CD1c-positive myeloid dendritic cell (primary cell): Measurements from ENCODE around the gene TOGARAM2.

Experiments
- DNase-seq: peaks from one replicate; pipeline ENCODE4 v3.0.0-alpha.2; 2016; ENCODE audit errors: extremely low spot score

Gene TOGARAM2

GRCh38 chr2:28997847-28998735, 17.0 kb downstream of the TOGARAM2 start:
- DNase-seq: no peak

- DNase-seq: peak; percentile 90
Observed at GRCh38 chr2:29000481-29000880, 19.4 kb downstream of the TOGARAM2 start.

- no peak for DNase-seq
Observed at GRCh38 chr2:29000956-29001355, 19.9 kb downstream of the TOGARAM2 start.

- DNase-seq: no peak
Observed at GRCh38 chr2:29001806-29002205, 20.7 kb downstream of the TOGARAM2 start.

GRCh38 chr2:29004755-29005154, 23.7 kb downstream of the TOGARAM2 start:
- no peak for DNase-seq

GRCh38 chr2:29005331-29005730, 24.2 kb downstream of the TOGARAM2 start:
- no peak for DNase-seq

DNA sequence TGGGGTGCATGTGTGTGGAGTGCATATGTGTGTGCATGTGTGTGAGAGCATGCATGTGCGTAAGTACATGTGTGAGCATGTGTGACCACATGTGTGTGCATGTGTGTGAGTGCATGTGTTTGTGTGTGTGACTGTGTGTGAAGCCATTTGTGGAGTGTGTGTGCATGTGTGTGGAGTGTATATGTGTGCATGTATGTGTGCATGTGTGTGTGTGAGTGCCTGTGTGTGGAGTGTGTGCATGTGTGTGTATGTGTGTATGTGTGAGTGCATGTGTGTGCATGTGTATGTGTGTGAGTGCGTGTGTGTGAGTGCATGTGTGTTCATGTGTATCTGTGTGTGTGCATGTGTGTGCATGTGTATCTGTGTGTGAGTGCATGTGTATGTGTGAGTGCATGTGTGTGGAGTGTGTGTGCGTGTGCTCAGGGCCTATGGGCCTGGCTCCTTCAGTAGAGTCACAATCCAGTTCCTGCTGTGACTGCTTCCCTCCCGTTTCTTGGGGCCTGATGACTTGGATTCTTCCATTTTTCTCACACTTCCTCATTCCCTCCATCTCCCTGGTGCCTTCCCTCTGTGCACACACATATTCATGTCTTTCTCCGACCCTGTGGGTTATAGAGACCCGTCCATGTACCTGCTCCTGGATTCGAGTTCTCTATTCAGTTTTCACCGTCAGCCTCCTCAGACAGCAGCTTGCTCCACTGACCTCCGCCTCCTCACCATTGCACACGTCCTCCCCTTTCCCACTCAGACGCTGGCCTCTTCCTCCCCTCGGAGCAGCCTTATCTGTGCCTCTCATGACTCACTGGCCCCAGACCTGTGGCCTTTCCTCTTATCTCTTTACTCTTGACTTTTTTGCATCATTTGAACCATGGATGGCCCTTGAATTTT, 25.2 kb downstream of the TOGARAM2 start:
- peak; percentile 49 for DNase-seq

GRCh38 chr2:29006980-29007301, 25.8 kb downstream of the TOGARAM2 start:
- DNase-seq: no peak

GRCh38 chr2:29009270-29009669, 28.2 kb downstream of the TOGARAM2 start:
- DNase-seq: no peak

DNA sequence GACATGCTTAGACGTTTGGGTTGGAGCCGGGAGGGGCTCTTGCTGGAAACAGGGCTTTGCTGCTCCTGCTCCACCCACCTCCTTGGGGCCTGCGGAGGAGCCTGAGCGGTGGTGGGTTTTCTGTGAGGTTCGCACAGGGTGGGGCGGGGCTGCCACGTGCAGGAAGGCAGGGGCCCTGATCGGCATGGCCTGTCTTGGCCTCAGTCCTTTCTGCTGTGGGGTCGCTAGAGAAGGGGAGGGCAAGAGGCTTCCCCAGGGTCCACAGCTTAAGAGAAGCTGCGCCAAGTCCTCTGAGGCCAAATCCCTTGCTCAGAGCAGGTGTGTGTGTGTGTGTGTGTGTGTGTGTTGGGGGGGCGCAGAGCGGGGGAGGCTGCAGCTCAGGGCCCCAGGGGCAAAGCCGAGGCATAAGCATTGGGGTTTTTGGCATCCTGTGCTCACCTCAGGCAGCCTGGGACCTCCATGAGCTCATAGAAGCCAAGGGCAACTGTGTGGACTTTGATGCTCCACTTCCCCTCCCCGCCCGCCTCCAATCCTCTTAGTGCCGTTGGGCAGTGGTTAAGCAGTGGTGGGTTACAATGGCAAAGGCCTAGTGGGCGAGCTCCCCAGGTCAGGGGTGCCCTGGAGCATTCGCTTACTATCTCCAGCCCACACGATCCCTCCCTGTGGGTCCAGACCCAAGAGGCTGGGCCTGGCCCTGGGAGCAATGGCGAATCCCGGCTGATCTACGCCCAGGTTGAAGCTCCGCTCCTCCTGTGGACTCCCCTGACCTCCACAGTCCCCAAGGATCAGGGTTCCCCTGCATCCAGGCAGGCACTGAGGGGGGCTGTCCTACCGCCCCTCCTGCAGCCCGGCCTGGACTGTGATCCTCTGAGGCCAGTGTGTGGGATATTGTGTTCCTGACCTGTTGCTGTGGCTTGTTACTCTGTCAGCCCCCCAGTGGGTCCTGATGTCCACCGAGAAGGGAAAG, 28.9 kb downstream of the TOGARAM2 start:
- DNase-seq: no peak

DNA sequence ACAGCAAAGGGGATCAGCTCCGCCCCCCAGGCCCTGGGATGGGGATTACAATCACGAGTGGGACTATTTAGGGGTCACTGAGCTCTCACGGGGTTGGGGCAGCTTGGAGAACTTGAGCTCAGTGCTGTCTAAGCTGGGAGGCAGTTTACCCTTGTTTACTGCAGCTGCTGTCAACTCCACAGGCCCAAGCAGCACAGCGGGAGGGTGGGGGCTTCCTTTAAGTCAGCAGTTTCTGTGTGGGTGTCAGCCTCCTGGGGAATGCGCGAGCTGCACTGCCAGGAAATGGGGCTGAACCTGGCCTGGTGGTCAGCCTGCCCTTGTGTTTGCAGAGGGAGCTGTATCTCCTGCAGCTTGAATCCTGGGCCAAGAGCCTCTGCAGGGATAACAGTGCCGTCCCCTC, 29.8 kb downstream of the TOGARAM2 start:
- DNase-seq: peak; percentile 22

DNA sequence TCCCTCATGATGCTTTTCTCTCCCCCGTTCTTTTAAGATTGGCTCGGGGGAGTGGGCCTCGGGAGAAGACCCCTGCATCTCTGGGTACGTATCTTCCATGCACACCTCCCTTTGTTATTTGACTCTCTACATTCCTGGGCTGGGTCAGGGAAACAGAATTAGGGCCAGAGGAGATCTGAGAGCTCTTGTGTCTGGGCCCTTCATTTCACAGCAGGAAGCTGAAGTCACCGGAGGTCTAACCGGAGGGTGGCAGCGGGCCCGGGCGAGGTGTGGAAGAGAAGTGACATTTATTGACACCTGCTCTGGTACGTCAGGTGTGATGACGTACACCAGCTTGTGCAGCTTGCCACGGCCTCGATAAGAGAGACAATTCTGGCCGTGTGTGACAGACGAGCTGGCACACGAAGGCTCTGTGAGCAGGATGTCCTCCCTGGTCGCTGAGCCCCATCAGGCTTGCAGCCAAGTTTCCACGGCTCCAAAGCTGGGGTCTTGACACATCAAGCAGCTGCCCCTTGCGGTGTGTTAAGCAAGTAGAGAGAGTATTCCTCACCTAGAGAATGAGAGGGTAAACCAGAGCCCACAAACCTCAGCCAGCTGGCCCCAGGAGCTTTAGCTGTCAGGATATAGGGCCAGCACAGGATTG, 30.4 kb downstream of the TOGARAM2 start:
- DNase-seq: peak; percentile 55

- DNase-seq: no peak
Observed at GRCh38 chr2:29012211-29012681, 31.1 kb downstream of the TOGARAM2 start.

DNA sequence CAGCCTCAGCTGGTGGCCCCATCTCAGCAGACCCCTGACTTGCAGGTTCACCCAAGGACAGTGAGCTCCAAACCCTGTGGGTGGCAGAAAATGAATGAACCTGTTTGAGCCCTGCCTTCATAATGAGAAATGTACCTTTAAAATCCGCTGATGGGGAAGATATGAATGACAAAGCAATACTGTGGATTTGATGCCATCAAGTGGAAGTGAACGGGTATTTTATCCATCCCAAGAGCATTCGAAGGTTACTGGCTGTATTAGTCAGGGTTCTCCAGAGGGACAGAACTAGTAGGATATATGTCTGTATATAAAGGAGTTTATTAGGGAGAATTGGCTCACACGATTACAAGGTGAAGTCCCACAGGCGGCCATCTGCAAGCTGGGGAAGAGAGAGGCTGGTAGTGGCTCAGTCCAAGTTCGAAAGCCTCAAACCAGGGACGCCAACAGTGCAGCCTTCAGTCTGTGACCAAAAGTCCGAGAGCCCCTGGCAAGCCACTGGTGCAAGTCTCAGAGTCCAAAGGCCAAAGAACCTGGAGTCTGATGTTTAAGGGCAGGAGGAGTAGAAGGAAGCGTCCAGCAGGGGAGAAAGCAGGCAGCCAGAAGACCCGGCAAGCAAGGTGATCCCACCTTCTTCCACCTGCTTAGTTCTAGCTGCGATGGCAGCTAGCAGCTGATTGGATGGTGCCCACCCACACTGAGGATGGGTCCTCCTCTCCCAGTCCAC, 32.1 kb downstream of the TOGARAM2 start:
- no peak for DNase-seq

DNA sequence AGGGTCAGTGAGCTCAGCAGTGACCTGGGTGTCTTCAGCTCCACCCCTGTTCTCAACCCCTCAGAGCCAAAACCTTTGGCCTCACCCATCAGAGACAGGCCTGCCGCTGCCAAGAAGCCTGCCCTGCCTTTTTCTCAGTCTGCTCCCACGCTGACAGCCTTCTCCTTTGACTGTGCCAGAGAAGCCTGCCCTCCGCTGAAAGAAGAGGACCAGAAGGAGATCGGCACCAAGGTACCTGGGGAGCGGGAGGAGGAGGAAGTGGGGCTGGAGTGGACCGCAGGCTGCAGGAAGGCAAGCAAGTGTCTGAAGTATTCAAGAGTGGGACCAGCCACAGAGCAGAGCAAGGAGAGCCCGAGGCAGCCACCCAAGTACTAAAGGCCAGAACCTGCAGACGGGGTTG, 33.2 kb downstream of the TOGARAM2 start:
- DNase-seq: no peak

DNA sequence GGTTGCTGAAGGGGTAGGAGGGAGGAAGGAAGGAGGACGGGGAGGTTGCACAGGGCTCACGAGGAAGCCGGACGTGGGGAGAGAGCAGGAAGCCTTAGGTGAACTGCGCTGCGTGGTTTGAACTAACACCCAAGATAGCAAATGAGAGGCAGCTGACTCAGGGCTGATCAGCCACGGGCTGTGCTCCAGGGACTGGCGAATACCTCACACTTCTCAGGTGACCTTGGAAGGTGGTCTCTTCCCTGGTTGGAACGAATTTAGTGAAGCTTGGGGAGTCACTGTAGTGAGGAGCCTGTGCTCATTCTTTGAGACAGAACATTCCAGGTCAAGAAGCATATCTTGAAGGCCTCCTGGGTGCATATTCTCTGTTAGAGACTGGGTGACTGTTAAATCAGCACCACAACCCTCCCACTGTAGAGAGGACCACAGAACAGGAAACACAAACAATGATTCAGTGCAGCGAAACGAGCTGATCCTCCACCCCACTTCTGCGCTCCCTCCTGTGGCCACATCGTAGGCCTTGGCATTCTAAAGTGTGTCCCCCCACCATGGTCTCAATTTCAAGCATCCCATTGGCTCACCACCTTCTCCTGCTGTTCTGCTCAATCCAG, 33.8 kb downstream of the TOGARAM2 start:
- DNase-seq: peak; percentile 51

GRCh38 chr2:29015701-29016470, 34.8 kb downstream of the TOGARAM2 start:
- no peak for DNase-seq

- no peak for DNase-seq
Observed at GRCh38 chr2:29016504-29016903, 35.4 kb downstream of the TOGARAM2 start.
